Bronchial smooth muscle cell (primary cell): ENCODE results near the gene SAMD8. TPM values are rescaled to one million over a fixed set of nuclear protein-coding genes. Genes with fewer than 3 reads are reported as not detected.

Experiments used
- total RNA-seq: library from RNA; depleted of rRNA; stranded (reverse); fragments of >200 nt; gene quantifications from 2 replicates; pipeline ENCODE4 v1.2.1, GENCODE V29; 2014

Gene SAMD8
- total RNA-seq: 23.6 and 31.7 TPM in 2 replicates

DNA sequence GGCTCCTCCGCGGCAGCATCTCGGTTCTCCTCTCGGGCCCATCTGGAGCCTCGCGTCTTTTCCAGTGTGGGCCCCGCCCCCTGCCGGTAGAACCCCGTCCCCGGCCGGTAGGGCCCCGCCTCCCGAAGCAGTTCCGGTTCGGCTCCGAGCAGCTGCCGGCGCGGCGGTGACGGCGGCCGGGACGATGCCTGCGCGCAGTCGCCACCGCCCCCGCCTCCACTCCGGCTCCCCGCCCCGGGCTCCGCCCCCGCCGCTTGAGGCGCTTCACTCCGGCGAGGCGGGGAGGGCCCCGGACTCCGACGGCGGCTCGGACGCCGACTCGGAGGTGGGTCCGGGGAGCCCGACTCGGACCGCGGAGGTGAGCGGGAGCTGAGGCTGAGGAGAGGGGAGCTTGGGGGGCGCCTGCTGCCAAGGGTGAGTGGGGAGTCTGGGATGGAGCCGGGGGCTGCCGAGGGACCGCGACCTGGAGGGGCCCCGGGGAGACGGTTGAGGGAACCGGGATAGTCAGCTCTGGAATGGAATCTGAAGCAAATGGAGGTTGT is at the start of gene SAMD8:
TSS of gene SAMD8 (plus strand) at position 292 of the 542 bp plus-strand sequence. CDS start 38,873 bp downstream, outside the sequence.

DNA sequence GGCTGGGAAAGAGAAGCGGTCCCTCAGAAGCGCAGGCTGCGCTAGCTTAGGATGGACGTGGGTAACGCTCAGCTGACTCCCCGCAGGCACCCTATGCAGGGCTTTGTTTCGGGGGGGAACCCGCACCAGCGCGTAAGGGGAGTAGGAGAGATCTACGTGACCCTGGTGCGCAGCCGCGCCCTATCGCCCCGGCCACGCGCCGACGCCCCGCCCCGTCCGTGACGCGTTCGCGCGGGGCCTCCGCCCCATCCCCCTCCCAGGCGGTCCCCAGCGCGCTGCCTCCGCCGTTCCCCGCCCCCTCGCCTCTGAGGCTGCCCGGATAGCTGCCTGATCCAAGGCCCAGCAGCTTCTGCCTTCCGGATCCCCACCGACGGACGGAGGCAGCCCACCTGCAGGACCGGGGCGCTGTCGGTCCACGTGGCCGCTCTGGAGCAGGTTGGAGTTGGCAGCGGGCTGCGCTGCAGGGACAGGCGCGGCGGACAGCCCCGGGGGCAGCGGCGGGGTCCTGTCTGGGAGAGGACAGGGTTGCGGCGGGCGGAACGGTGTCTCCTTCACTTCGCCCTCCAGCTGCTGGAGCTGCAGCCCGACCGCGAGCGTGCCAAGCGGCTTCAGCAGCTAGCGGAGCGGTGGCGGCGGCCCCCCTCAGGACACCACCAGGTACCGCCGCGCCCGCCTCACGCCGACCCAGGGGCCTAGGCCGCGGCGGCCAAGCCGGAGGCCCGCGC is 99.0 kb downstream of the SAMD8 start, which contains the start of gene VDAC2:
TSS of gene VDAC2 (plus strand) at position 515 of the 725 bp plus-strand sequence. CDS start 363 bp downstream, outside the sequence.

Other genes with a start within 250 kb of the SAMD8 start
- gene VDAC2, start 99.1 kb downstream of the SAMD8 start, total RNA-seq: 85.5 and 98.0 TPM in 2 replicates
- 7.0 and 12.8 TPM in 2 replicates for gene COMTD1, start 124.3 kb downstream of the SAMD8 start, total RNA-seq